Measurements from ENCODE around the gene TCOF1. TPM values are rescaled to one million over a fixed set of nuclear protein-coding genes. Genes with fewer than 3 reads are reported as not detected.

Gene TCOF1
- total RNA-seq, 2 donors from 2014 or later: 17.3 to 68.5 TPM

DNA sequence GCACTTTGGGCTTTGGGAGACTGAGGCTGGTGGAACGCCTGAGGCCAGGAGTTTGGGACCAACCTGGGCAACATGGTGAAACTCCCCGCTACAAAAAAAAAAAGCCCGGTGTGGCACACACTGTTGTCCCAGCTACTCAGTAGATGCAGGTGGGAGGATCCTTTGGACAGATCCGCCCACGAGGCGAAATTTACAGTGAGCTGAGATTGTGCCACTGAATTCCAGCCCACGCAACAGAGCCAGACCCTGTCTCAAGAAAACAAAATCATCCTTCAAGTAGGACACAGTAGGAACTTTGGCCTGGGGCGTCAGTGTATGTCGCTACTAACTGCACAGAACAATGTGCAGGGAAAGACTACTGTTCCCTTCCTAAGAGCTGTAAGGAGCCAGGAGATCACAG lies 87.3 kb downstream of the TCOF1 start:
- TF ChIP-seq, protein P1, sequence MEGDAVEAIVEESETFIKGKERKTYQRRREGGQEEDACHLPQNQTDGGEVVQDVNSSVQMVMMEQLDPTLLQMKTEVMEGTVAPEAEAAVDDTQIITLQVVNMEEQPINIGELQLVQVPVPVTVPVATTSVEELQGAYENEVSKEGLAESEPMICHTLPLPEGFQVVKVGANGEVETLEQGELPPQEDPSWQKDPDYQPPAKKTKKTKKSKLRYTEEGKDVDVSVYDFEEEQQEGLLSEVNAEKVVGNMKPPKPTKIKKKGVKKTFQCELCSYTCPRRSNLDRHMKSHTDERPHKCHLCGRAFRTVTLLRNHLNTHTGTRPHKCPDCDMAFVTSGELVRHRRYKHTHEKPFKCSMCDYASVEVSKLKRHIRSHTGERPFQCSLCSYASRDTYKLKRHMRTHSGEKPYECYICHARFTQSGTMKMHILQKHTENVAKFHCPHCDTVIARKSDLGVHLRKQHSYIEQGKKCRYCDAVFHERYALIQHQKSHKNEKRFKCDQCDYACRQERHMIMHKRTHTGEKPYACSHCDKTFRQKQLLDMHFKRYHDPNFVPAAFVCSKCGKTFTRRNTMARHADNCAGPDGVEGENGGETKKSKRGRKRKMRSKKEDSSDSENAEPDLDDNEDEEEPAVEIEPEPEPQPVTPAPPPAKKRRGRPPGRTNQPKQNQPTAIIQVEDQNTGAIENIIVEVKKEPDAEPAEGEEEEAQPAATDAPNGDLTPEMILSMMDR (IDR thresholded peaks at IDR 0.05): no peak
- H3K27me3 ChIP-seq: no peaks in the 10 kb centered on the region
- H3K4me1 ChIP-seq: peaks cover 9% of the 10 kb centered on the region
- no peak overlapping the region for H3K4me3 ChIP-seq
- no peak for DNase-seq
- no peaks in the 10 kb centered on the region for H3K9me3 ChIP-seq
- H3K27ac ChIP-seq: no peak overlapping the region
- peaks cover 24% of the 10 kb centered on the region for H3K36me3 ChIP-seq
- intact Hi-C loops (cut with DNase I): loop anchor here (5.0 kb wide), 1 partner anchor 87 kb away; the partner anchor contains the start of gene TCOF1
- no peak overlapping the region for H3K9ac ChIP-seq (ENCODE audit: low read depth in 2 of 2, low read length in 2 of 2)

DNA sequence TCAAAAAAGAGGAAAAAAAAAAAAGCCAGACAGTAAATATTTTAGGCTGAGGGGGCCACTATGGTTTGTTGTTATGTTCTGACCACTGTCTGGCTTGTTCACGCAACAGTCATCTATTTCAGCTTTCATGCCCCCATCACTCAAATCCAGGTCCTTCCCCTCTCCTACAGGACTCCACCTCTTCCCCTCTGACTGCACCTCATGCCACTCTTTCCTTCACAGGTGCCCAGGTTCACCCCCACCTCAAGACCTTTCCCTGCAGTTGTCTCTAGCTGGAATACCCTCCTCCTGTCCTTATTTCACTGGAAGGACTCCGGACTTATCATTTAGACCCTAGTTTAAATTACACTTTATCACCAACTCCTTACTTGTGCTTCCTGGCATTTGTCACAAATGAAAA lies 88.6 kb downstream of the TCOF1 start:
- Histone ChIP-seq H3K4me3 (no peak overlapping the region), H3K4me1 (peaks cover 9% of the 10 kb centered on the region), H3K9ac (ENCODE audit: low read depth in 2 of 2, low read length in 2 of 2) (no peak overlapping the region), H3K36me3 (peaks cover 24% of the 10 kb centered on the region), H3K27ac (no peak overlapping the region), H3K9me3 (no peaks in the 10 kb centered on the region), H3K27me3 (no peaks in the 10 kb centered on the region)
- TF ChIP-seq, protein P1 (IDR thresholded peaks at IDR 0.05): no peak
- DNase-seq: no peak
- intact Hi-C loops (cut with DNase I): no loop called here

DNA sequence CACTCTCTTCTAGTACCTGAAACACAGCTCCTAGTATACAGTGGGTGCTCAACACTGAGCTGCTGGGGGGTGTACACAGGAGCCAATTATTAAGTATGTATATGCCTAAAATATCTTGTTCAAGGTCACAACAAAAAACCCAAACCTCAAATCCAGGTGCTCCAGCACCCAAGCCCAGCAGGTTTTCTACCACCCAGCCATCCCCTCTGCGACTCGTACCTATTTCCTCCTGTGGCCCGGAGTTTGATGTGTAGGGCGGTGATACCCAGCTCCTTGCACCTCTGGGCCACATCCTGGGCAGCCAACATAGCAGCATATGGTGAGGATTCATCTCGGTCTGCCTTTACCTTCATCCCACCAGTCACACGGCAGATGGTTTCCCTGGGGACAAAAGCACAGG lies 89.1 kb downstream of the TCOF1 start:
- H3K36me3 ChIP-seq: peaks cover 24% of the 10 kb centered on the region
- no peak overlapping the region for H3K27ac ChIP-seq
- TF ChIP-seq, protein P1 (IDR thresholded peaks at IDR 0.05): no peak
- intact Hi-C loops (cut with DNase I): no loop called here
- no peaks in the 10 kb centered on the region for H3K9me3 ChIP-seq
- H3K27me3 ChIP-seq: no peaks in the 10 kb centered on the region
- no peak overlapping the region for H3K9ac ChIP-seq (ENCODE audit: low read depth in 2 of 2, low read length in 2 of 2)
- DNase-seq: no peak
- H3K4me3 ChIP-seq: no peak overlapping the region
- peaks cover 9% of the 10 kb centered on the region for H3K4me1 ChIP-seq

DNA sequence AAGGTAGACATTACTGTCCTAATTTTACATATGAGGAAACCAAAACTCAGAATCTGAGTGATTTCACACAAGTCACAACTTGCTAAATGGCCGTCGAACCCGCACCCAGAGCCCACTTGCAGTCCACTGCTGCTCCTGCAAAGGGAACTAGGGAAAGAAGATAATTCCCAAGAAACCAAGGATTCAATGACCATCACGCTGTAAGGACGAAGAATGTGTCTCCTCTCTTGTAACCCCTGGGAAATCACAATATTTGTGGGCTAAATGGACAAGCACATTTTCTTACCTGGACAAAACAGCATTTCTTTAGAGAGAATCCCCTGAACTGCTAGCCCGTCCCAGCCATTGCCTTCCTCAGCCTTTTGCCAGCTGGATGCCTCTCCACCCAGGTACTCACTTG lies 89.7 kb downstream of the TCOF1 start:
- Histone ChIP-seq H3K9ac (ENCODE audit: low read depth in 2 of 2, low read length in 2 of 2) (no peak overlapping the region), H3K4me1 (peaks cover 9% of the 10 kb centered on the region), H3K36me3 (peaks cover 24% of the 10 kb centered on the region), H3K9me3 (no peaks in the 10 kb centered on the region), H3K4me3 (no peak overlapping the region), H3K27ac (no peak overlapping the region), H3K27me3 (no peaks in the 10 kb centered on the region)
- intact Hi-C loops (cut with DNase I): no loop called here
- TF ChIP-seq, protein P1 (IDR thresholded peaks at IDR 0.05): no peak
- DNase-seq: no peak

DNA sequence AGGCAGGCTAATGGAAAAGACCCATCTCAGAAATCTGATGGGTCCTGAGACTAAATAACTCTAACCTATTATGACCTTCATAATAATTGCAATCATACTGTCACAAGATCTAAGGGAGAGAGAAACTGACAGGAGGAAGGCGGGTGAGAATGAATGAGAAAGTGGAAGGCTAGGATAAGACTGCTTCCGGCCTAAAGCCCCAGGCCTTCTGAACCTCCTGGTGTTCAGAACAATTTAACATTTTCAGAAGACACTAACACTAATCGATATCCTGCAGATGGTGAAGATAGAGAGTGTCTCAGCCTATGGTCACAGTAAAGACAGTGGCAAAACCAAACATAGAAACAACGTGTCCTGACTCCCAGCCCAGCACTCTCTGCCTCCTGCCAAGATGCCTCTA lies 90.8 kb downstream of the TCOF1 start:
- Histone ChIP-seq H3K36me3 (peaks cover 24% of the 10 kb centered on the region), H3K9me3 (no peaks in the 10 kb centered on the region), H3K4me3 (peak overlapping the region; percentile 71), H3K27me3 (no peaks in the 10 kb centered on the region), H3K4me1 (peaks cover 9% of the 10 kb centered on the region), H3K9ac (ENCODE audit: low read depth in 2 of 2, low read length in 2 of 2) (peak overlapping the region; percentile 83 to 96), H3K27ac (peak overlapping the region; percentile 92)
- intact Hi-C loops (cut with DNase I): no loop called here
- no peak for DNase-seq
- TF ChIP-seq, protein P1 (IDR thresholded peaks at IDR 0.05): no peak

All from colonic mucosa (tissue), 4 donors.